Fibroblast of gingiva (primary cell): Measurements from ENCODE around the gene TMEM63A.
"Not testable (repeated sequence)": the region's sequence is repeated elsewhere in the genome, so short reads cannot be mapped to it uniquely, and the experiment has no call there.

Experiments
- DNase-seq: peaks from one replicate; pipeline ENCODE4 v3.0.0-alpha.2; 2011; ENCODE audit warnings: low read depth

The TMEM63A gene

GRCh38 chr1:225908773-225909172 is 26.6 kb upstream of the TMEM63A start:
- DNase-seq: no peak

GRCh38 chr1:225908013-225908640 is 25.9 kb upstream of the TMEM63A start:
- DNase-seq: no peak

GRCh38 chr1:225907341-225907740 is 25.2 kb upstream of the TMEM63A start:
- DNase-seq: no peak

DNA sequence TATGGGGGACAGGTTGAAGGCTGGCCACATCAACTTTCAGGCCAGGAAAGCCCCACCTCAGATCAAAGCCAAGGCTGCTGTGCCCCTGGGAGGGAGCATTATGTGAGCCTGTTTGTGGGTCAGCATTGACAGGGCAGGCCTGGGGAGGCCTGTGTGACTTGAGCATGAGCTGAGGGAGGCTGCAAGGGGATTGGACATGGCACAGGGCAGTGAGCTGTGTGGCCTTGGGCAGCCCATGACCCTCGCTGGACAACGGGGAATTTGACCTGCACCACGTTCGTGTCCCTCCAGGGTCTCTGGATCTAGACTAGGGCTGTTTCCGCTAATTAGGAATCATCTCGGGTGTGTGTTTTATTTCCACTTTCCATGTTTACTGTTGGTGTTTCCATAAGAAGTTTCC is 24.3 kb upstream of the TMEM63A start:
- no peak for DNase-seq

DNA sequence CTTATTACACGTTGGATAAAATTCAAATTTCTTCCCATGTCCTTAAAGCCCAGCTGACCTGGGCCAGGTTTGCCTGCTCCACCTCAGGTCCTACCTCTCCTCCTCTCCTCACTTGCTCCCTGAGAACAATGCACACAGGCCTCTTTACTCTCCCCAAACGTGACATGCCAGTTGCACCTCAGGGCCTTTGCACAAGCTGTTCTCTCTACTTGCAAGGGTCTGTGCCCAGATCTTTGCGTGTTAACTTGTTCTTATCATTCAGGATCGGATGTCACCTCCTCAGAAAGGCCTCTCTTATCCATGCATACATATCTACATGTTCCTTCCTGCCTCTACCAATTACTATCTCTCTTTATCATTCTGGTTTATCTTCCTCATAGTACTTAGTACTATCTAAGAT is 21.4 kb upstream of the TMEM63A start:
- DNase-seq: no peak

DNA sequence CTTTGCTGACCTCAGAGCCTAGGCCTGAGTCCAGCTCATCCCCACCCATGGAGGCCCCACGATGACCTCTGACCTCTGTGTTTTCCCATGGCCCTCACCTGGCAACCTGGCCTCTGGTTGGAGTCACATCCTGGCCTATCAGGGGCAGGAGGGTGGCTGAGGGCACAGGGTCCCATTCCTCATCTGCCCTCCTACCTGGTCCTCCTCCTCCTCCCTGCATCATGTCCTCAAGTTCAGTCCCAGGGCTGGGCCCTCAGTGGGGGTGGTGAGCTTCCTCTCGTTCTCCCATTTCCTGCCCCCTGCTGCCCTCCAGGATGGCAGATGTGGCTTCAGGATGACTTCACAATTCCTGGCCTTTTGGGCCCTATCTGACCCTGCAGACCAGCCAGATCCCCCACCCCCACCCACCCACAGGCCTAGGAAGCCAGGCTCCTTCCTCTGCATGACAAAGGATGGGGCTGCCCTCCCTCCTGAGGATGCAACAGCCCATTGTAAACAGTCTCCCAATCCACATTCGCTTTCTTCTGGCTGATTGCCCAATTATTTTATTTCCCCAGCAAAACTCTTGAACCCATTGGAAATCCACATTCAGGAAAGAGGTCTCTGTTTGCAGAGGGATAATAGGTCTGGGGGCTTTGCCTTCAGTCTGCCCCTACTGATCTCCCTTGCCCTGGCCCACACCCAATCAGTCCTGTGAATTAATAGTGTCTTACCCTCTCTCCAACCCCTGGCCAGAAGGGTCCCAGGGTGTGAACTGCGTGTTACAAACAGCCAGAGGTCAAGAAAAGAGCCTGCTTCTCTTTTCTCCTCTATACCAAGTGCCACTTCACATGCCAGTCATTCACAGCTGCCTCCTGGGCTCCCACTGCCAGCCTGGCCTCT is 17.1 kb upstream of the TMEM63A start:
- DNase-seq: no peak

- DNase-seq: no peak
These were observed 15.7 kb upstream of the TMEM63A start for GRCh38 chr1:225897595-225898514.

DNA sequence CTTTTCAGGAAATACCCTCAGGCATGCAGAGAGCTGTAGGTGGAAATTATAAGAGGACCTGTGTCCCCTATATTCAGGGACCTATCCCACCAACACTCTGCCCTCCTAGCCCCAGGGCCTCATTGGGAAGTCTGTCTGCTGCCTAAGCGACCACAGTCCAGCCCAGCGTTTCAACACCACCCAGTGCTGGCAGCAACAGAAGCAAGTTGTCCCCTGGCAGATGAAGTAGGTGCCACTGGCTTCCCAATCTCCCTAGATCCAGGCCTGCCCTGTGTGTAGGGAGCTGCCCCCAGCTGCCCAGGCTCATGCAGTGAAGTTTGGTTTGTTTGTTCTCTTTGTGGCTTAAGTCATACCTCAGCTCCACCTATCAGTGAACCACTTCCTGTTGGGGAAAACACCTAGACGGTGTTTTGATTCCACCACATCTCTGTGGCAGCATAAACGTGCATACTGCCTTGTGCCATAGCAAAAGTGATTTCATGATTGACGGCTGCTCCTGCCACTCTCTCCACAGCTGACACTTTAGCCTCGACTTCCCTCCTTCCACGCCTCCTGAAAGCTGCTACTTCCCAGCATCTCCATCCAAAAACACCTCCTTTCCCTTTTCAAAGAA is 14.9 kb upstream of the TMEM63A start:
- no peak for DNase-seq

GRCh38 chr1:225896494-225896893 is 14.3 kb upstream of the TMEM63A start:
- no peak for DNase-seq

- no peak for DNase-seq
These were observed 10.1 kb upstream of the TMEM63A start for GRCh38 chr1:225892307-225892706.

GRCh38 chr1:225891229-225891972 is 9.2 kb upstream of the TMEM63A start:
- no peak for DNase-seq

GRCh38 chr1:225890346-225891228 is 8.4 kb upstream of the TMEM63A start:
- no peak for DNase-seq

GRCh38 chr1:225889743-225890142 is 7.6 kb upstream of the TMEM63A start:
- DNase-seq: no peak

DNA sequence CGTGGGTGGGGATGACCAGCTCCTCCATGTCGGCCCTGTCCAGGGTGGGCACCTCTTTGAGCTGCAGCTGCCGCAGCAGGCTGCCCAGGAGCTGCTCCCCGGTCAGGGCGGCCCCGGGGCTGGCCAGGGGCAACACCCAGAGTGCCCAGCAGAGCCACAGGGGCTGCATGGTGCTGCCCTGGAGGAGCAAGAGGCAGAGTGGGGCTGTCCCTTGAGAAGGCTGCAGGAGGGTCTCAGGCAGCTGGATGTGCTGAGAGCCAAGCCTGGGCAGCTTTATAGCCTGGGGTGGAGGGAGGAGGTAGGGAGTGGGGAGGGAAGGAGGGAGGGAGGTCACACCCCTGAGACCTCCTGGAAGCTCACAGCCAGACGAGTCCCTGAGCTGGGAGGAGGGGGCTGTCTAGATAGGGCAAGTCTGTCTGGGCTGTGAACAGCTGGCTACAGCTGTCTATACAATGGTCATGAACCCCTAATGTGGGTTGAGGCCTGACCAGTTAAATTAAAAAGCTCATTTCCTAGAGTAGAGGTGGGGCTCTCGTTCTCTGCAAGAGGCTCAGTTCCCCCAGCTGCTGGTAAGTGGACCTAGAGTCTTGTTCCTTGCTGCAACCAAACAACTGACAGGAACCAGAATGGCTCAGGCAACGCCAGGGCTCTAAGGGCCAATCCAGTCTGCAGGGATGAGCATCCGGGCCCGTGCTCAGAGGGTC is 6.9 kb upstream of the TMEM63A start, which contains the start of gene LEFTY1:
LEFTY1 (minus strand) TSS at position 249 of the 704 bp plus-strand sequence; CDS start at position 169, 80 bp downstream.
- no peak for DNase-seq

GRCh38 chr1:225888289-225888897 is 6.2 kb upstream of the TMEM63A start:
- no peak for DNase-seq

DNA sequence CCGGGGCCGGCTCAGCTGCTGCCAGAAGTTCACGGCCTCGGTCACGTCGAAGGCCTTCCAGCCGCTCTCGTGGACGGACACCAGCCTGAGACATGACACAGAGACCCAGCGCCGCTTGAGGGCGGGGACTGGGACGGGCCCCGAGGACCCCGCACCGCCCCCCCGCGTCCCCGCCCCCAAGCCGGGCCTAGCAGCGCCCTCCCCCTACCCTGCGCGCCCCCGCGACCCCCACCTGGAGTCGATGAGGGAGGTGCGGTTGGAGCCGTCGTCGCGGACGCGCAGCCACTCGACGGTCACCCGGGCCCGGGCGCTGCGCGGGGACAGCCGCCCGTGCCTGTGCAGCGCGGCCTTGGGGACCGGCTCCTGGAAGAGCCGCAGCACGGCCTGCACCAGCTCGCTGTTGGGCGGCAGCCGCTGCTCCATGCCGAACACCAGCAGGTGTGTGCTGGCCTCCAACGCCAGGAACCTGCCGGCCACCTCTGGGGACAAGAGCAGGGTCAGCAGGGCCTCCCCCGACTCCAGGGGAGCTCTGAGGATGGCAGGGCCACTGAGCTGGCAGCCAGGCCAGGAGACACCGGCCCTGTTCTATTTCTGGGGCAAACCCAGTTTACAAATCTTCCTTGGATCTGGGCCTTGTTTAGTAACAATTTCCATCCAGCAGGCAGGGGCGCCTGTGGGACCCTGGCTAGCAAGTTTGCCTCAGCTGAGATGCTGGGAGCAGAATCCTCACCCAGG is 5.5 kb upstream of the TMEM63A start:
- not testable (repeated sequence) for DNase-seq

DNA sequence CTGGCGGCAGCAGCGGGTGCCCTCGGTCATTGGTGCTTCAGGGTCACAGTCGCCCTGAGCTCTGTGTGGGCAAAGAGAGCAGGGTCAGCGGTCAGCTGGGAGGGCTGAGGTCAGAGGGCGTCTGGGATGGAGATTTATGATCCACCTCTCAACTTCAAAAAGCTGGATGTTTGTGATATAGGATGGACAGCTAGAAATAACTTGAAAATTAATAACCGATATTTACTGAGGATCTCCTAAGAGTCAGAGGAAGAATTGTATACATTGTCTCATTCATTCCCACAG is 4.8 kb upstream of the TMEM63A start:
- DNase-seq: no peak

- DNase-seq: no peak
These were observed 4.2 kb upstream of the TMEM63A start for GRCh38 chr1:225886159-225887029.
